ENCODE results near the gene CRB1.
A peak's percentile ranks its signal among the peaks of the same experiment; 100 is the strongest.

CRB1 gene

GRCh38 chr1:197268012-197268411 is at the start of gene CRB1:
TSS of gene CRB1 (plus strand) at chr1:197268252. CDS start at chr1:197268413, 161 bp downstream.
- no peak for FAIRE-seq

- no peak for FAIRE-seq
Measured at GRCh38 chr1:197218857-197219256, 49.2 kb upstream of the CRB1 start.

GRCh38 chr1:197222025-197222685 is 45.9 kb upstream of the CRB1 start:
- FAIRE-seq = no peak

- no peak for FAIRE-seq
Measured at GRCh38 chr1:197222780-197223179, 45.3 kb upstream of the CRB1 start.

GRCh38 chr1:197224160-197224559 is 43.9 kb upstream of the CRB1 start:
- FAIRE-seq = no peak

- no peak for FAIRE-seq
Measured at GRCh38 chr1:197225611-197226010, 42.4 kb upstream of the CRB1 start.

- no peak for FAIRE-seq
Measured at GRCh38 chr1:197234581-197234980, 33.5 kb upstream of the CRB1 start.

GRCh38 chr1:197235355-197235754 is 32.7 kb upstream of the CRB1 start:
- FAIRE-seq = no peak

GRCh38 chr1:197247465-197247864 is 20.6 kb upstream of the CRB1 start:
- FAIRE-seq = no peak

GRCh38 chr1:197249324-197249723 is 18.7 kb upstream of the CRB1 start:
- no peak for FAIRE-seq

- no peak for FAIRE-seq
Measured at GRCh38 chr1:197250616-197251015, 17.4 kb upstream of the CRB1 start.

- FAIRE-seq = no peak
Measured at GRCh38 chr1:197252973-197253372, 15.1 kb upstream of the CRB1 start.

- FAIRE-seq = no peak
Measured at GRCh38 chr1:197254866-197255265, 13.2 kb upstream of the CRB1 start.

GRCh38 chr1:197264936-197265567 is 3.0 kb upstream of the CRB1 start:
- no peak for FAIRE-seq

- FAIRE-seq = no peak
Measured at GRCh38 chr1:197269053-197269452, 1.0 kb downstream of the CRB1 start.

- no peak for FAIRE-seq
Measured at GRCh38 chr1:197272791-197273190, 4.7 kb downstream of the CRB1 start.

- no peak for FAIRE-seq
Measured at GRCh38 chr1:197277166-197277565, 9.1 kb downstream of the CRB1 start.

GRCh38 chr1:197284325-197284724 is 16.3 kb downstream of the CRB1 start:
- no peak for FAIRE-seq

GRCh38 chr1:197284966-197285365 is 16.9 kb downstream of the CRB1 start:
- no peak for FAIRE-seq

GRCh38 chr1:197285526-197286205 is 17.6 kb downstream of the CRB1 start:
- no peak for FAIRE-seq

GRCh38 chr1:197286634-197287033 is 18.6 kb downstream of the CRB1 start:
- FAIRE-seq = peak; percentile 10

- no peak for FAIRE-seq
Measured at GRCh38 chr1:197287863-197288262, 19.8 kb downstream of the CRB1 start.

GRCh38 chr1:197302775-197303174 is 34.7 kb downstream of the CRB1 start:
- FAIRE-seq = no peak

GRCh38 chr1:197303463-197303862 is 35.4 kb downstream of the CRB1 start:
- FAIRE-seq = no peak

Data from colon (tissue), 2 donors.